Measurements from ENCODE around the gene POU1F1. TPM values are rescaled to one million over a fixed set of nuclear protein-coding genes. Genes with fewer than 3 reads are reported as not detected.

The POU1F1 gene, protein sequence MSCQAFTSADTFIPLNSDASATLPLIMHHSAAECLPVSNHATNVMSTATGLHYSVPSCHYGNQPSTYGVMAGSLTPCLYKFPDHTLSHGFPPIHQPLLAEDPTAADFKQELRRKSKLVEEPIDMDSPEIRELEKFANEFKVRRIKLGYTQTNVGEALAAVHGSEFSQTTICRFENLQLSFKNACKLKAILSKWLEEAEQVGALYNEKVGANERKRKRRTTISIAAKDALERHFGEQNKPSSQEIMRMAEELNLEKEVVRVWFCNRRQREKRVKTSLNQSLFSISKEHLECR
- total RNA-seq (2021; fragmentation: NEBNext Ultra II Directional; extraction: Animal tissue kit (Norgen Biotek cat#: 25700)) = not detected in 2 replicates
- not detected in 2 replicates for polyA plus RNA-seq (2011; rRNA removed)
- polyA plus RNA-seq (2011; cell fraction: cytosol; rRNA removed) = not detected
- not detected for polyA plus RNA-seq (2011; cell fraction: nucleus; rRNA removed)
- not detected in 4 replicates for polyA plus RNA-seq (2012, experiment 1 of 2)
- not detected for polyA plus RNA-seq (2012, experiment 2 of 2)
- polyA plus RNA-seq (2013, experiment 1 of 2) = not detected
- not detected for polyA plus RNA-seq (2013, experiment 2 of 2)
- polyA minus RNA-seq (2011; rRNA and poly(A)+ RNA removed) = not detected in 2 replicates
- polyA minus RNA-seq (2011; cell fraction: cytosol; rRNA and poly(A)+ RNA removed) = not detected
- not detected for polyA minus RNA-seq (2011; cell fraction: nucleus; rRNA and poly(A)+ RNA removed)
- long read RNA-seq, experiment 1 = 0 reads
- long read RNA-seq, experiment 2 = 0 reads

DNA sequence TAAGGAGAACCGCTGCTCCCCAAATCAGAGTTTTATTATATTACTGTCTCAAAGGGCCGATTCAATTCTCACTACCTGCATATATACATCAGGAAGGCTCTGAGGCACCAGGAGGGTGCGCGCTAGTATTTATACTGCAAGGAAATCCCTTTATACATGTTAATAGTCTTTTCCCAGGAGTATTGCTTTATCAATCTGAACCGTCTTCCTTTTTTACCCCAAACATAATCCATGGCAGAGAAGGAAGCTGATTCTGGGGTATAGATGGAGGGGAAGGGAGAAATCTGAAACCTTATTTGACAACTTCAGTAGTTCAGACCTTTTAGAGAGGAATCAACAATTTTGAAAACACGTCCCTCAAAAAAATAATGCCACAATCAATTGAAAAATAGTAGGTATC, at the start of gene POU1F1:
TSS of gene POU1F1 (minus strand) at position 101 of the 400 bp plus-strand sequence. CDS start 122 bp downstream, outside the sequence.
- 0 out of 2 replicates have a peak within 1 kb of the TSS, but pooled peaks have one; percentile 14 for H2AFZ ChIP-seq (ENCODE audit: low read length)
- no peak within 1 kb of the TSS for H3K4me2 ChIP-seq (ENCODE audit: insufficient read depth in 1 of 2, low read depth in 2 of 2, low read length in 2 of 2)
- H3K14ac ChIP-seq (ENCODE audit: insufficient read length) = no peak within 1 kb of the TSS
- 92% methylated on average over 6 of the region's 6 CpGs; no CpG with 5 or more reads in 1 of the 2 experiments for WGBS, 2 experiments (ENCODE audit: extremely low coverage in 1 of 2, insufficient coverage in 1 of 2, insufficient read length in 1 of 2, insufficient replicate concordance in 2 of 2, low coverage in 1 of 2, low lambda C conversion rate in 2 of 2, missing lambda C conversion rate in 1 of 2)
- ChIA-PET CTCF (ENCODE audit: partially characterized antibody) (interaction anchor here (2.3 kb wide), 1 partner anchor 16 kb away, joined by 12 read pairs; no protein-coding TSS in a partner anchor), POLR2A (ENCODE audit: partially characterized antibody) (no interaction called here)
- no peak within 1 kb of the TSS for H3K18ac ChIP-seq (ENCODE audit: extremely low read depth, low read length)
- no peak within 1 kb of the TSS for H3K4me3 ChIP-seq (ENCODE audit: extremely low read depth in 1 of 4, insufficient read depth in 2 of 4, low read depth in 3 of 4, low read length in 4 of 4)
- H2BK12ac ChIP-seq (ENCODE audit: low read depth, low read length) = no peak within 1 kb of the TSS
- H3K4me1 ChIP-seq (replicated peaks in 1 of 4; ENCODE audit: control insufficient read depth in 3 of 4, insufficient read depth in 4 of 4, low read length in 3 of 4) = no peaks in the 10 kb centered on the region
- H3K27me3 ChIP-seq (replicated peaks in 1 of 4; ENCODE audit: control insufficient read depth in 3 of 4, extremely low read depth in 1 of 4, insufficient read depth in 3 of 4, low read length in 3 of 4) = no peaks in the 10 kb centered on the region
- H3K4ac ChIP-seq (replicated peaks; ENCODE audit: insufficient read length, low read depth, low read length) = no peak within 1 kb of the TSS
- TF ChIP-seq TCF12 (IDR thresholded peaks at IDR 0.05; ENCODE audit: low read depth, low read length) (no peak), YY1 (IDR thresholded peaks at IDR 0.05; ENCODE audit: low read depth, low read length) (no peak), NRF1 (IDR thresholded peaks at IDR 0.05; ENCODE audit: low read depth, low read length) (no peak), HDAC2 (IDR thresholded peaks at IDR 0.05; ENCODE audit: borderline replicate concordance in 1 of 2, low read depth in 2 of 2, low read length in 2 of 2) (no peak), EZH2 (IDR thresholded peaks at IDR 0.05; ENCODE audit: low read depth, low read length, severe bottlenecking) (no peak), EGR1 (IDR thresholded peaks at IDR 0.05; ENCODE audit: borderline replicate concordance, low read depth, low read length) (no peak), SIX5 (IDR thresholded peaks at IDR 0.05; ENCODE audit: low read depth, low read length) (no peak), TEAD4 (IDR thresholded peaks at IDR 0.05; ENCODE audit: low read depth, low read length) (no peak)
- H4K20me1 ChIP-seq (replicated peaks in 1 of 2; ENCODE audit: control insufficient read depth in 1 of 2, insufficient read depth in 2 of 2, low read length in 2 of 2) = no peaks in the 10 kb centered on the region
- H3K79me2 ChIP-seq (ENCODE audit: control insufficient read depth in 1 of 2, insufficient read depth in 2 of 2, low read length in 2 of 2) = no peaks in the 10 kb centered on the region
- H2BK15ac ChIP-seq (ENCODE audit: low read length) = no peak within 1 kb of the TSS
- H2BK5ac ChIP-seq (ENCODE audit: low read depth, low read length) = no peak within 1 kb of the TSS
- no peak within 1 kb of the TSS for H3K9ac ChIP-seq (replicated peaks in 1 of 4; ENCODE audit: extremely low read depth in 1 of 4, low read depth in 3 of 4, low read length in 3 of 4)
- H3K9me3 ChIP-seq (ENCODE audit: insufficient read depth in 2 of 2, low read depth in 1 of 2, low read length in 1 of 2) = no peaks in the 10 kb centered on the region
- H2AK5ac ChIP-seq (ENCODE audit: low read depth, low read length) = no peak within 1 kb of the TSS
- no peak within 1 kb of the TSS for H3K23ac ChIP-seq (ENCODE audit: insufficient read length)
- H3K79me1 ChIP-seq (ENCODE audit: low read depth, low read length) = no peaks in the 10 kb centered on the region
- no peaks in the 10 kb centered on the region for H3K36me3 ChIP-seq (ENCODE audit: control insufficient read depth in 2 of 4, insufficient read depth in 4 of 4, low read length in 3 of 4)
- no peak within 1 kb of the TSS for H2BK120ac ChIP-seq (replicated peaks; ENCODE audit: low read depth, low read length)
- H4K91ac ChIP-seq (replicated peaks; ENCODE audit: insufficient read length, low read length) = no peak within 1 kb of the TSS
- no peak within 1 kb of the TSS for H3K56ac ChIP-seq (replicated peaks; ENCODE audit: insufficient read length, low read depth, low read length)
- H4K5ac ChIP-seq (ENCODE audit: insufficient read length, low read depth, low read length) = no peak within 1 kb of the TSS
- H4K8ac ChIP-seq (ENCODE audit: extremely low read depth, insufficient read depth, low read length) = no peak within 1 kb of the TSS
- no peaks in the 10 kb centered on the region for H3K23me2 ChIP-seq (ENCODE audit: low read depth, low read length)
- H2BK20ac ChIP-seq (ENCODE audit: low read length) = no peak within 1 kb of the TSS
- no peak within 1 kb of the TSS for H3K27ac ChIP-seq (ENCODE audit: low read depth, low read length)
- no peak for DNase-seq (ENCODE audit: low read depth in 1 of 2, low spot score in 2 of 2)
- FAIRE-seq = no peak
